ENCODE measurements around the gene CPAMD8.

DNA sequence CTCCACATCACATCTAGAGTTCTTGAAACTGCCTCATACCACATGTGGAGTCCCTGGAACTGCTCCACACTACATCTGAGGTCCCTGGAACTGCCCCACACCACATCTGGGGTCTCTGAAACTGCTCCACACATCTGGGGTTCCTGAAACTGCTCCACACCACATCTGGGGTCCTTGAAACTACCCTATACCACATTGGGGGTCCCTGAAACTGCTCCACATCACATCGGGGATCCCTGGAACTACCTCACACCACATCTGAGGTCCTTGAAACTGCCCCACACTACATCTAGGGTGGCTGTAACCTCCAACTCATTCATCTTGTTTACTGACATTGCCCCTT is 104.0 kb downstream of the CPAMD8 start:
- no peak for TF ChIP-seq CTCF (IDR thresholded peaks at IDR 0.05)
- TF ChIP-seq POLR2A (IDR thresholded peaks at IDR 0.05): no peak
